ENCODE results near the gene CCNB2. TPM values are rescaled to one million over a fixed set of nuclear protein-coding genes. Genes with fewer than 3 reads are reported as not detected.

The CCNB2 gene
- total RNA-seq, 4 donors from 2014 or later: 0.44 to 1.2 (median 1.2) TPM; not detected in 1

DNA sequence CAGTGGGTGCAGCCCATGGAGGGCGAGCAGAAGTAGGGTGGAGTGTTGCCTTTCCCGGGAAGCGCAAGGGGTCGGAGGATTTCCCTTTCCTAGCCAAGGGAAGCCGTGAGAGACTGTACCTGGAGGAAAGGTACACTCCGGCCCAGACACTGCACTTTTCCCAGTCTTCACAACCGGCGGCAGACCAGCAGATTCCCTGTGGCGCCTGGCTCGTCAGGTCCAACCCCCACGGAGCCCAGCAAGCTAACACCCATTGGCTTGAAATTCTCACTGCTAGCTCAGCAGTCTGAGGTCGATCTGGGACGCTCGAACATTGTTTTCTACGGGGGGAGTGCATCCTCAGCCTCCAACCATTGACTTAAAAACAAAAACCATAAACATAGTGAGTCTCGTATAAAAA, 26.5 kb downstream of the CCNB2 start:
- peaks cover 0 to 25% (median 7%) of the 10 kb centered on the region in 4 donors for H3K9me3 ChIP-seq
- DNase-seq (ENCODE audit: low spot score in 2 of 2): no peak
- H3K36me3 ChIP-seq: peaks cover 0 to 50% (median 0%) of the 10 kb centered on the region in 3 donors
- 97% methylated on average over 16 of the region's 16 CpGs for WGBS, 2 donors
- TF ChIP-seq EP300 (IDR thresholded peaks at IDR 0.05): no peak
- TF ChIP-seq POLR2A (IDR thresholded peaks at IDR 0.05): no peak
- TF ChIP-seq, protein P1, sequence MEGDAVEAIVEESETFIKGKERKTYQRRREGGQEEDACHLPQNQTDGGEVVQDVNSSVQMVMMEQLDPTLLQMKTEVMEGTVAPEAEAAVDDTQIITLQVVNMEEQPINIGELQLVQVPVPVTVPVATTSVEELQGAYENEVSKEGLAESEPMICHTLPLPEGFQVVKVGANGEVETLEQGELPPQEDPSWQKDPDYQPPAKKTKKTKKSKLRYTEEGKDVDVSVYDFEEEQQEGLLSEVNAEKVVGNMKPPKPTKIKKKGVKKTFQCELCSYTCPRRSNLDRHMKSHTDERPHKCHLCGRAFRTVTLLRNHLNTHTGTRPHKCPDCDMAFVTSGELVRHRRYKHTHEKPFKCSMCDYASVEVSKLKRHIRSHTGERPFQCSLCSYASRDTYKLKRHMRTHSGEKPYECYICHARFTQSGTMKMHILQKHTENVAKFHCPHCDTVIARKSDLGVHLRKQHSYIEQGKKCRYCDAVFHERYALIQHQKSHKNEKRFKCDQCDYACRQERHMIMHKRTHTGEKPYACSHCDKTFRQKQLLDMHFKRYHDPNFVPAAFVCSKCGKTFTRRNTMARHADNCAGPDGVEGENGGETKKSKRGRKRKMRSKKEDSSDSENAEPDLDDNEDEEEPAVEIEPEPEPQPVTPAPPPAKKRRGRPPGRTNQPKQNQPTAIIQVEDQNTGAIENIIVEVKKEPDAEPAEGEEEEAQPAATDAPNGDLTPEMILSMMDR (IDR thresholded peaks at IDR 0.05): no peak
- no peak overlapping the region for H3K27ac ChIP-seq
- no peaks in the 10 kb centered on the region for H3K4me1 ChIP-seq
- H3K4me3 ChIP-seq: no peak overlapping the region
- no peaks in the 10 kb centered on the region for H3K27me3 ChIP-seq

DNA sequence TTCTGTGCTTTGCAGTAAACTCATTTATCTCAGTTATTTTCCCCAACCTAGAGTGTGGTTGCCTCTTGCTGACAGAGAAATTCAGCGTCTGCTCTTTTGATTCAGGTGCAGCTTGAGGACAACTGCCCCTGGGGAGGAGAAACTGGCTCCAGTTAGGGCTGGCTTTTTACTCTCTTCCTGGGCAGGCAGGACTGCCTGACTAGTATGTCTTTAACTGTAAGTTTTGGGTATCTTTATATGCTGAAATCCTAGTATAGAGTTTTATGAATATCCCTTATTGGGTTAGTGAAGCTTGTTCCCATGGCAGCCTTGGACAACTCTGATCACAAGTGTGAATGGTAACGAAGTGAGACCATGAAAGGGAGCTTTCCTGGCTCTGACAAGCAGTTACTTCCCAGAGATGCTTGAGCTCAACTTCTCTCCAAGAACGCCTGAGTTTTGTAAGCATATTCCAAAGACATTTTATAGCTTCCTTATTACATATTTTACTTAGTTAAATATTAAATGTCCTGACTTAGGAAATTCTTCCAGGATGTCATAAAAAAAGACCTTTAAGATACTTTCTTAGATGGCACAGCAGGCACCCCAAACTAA, 27.1 kb downstream of the CCNB2 start:
- H3K27me3 ChIP-seq: no peaks in the 10 kb centered on the region
- H3K9me3 ChIP-seq: peaks cover 0 to 19% (median 5%) of the 10 kb centered on the region in 4 donors
- H3K4me3 ChIP-seq: no peak overlapping the region
- peaks cover 0 to 56% (median 0%) of the 10 kb centered on the region in 3 donors for H3K36me3 ChIP-seq
- no peak overlapping the region for H3K27ac ChIP-seq
- WGBS, 2 donors: 79 to 90% methylated on average over 3 of the region's 3 CpGs
- TF ChIP-seq EP300 (IDR thresholded peaks at IDR 0.05) (no peak), POLR2A (IDR thresholded peaks at IDR 0.05) (no peak)
- TF ChIP-seq, protein P1 (IDR thresholded peaks at IDR 0.05): no peak
- no peaks in the 10 kb centered on the region for H3K4me1 ChIP-seq
- DNase-seq (ENCODE audit: low spot score in 2 of 2): no peak

DNA sequence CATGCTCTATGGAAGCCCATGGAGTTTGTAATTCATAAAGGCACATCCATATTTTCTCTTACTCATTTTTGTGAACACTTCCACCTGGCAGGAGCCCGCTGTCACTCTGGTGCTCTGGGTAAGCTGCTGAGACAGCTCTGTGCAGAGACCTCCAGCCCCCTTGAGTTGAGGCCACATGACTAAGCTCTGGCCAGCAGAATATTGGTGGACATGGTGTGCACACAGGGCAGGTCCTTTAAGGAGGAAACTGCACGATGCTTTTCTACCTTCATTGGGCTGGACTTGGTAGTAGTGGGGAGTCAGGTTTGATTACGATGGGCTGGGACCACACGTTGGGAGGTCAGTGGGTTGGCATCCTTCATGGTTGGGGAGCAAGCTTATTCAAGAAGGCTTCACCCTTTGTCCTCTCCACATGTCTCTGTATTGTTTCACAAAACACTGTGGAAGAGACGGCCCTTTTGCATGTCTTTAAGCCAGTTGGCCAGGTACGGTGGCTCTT, 29.0 kb downstream of the CCNB2 start:
- H3K4me3 ChIP-seq: no peak overlapping the region
- 96% methylated on average over 6 of the region's 6 CpGs for WGBS, 2 donors
- H3K4me1 ChIP-seq: no peaks in the 10 kb centered on the region
- H3K27ac ChIP-seq: no peak overlapping the region
- no peaks in the 10 kb centered on the region for H3K27me3 ChIP-seq
- peaks cover 0 to 73% (median 0%) of the 10 kb centered on the region in 3 donors for H3K36me3 ChIP-seq
- peaks cover 0 to 6% (median 0%) of the 10 kb centered on the region in 4 donors for H3K9me3 ChIP-seq
- TF ChIP-seq POLR2A (IDR thresholded peaks at IDR 0.05) (no peak), EP300 (IDR thresholded peaks at IDR 0.05) (no peak)
- TF ChIP-seq, protein P1 (IDR thresholded peaks at IDR 0.05): no peak
- DNase-seq (ENCODE audit: low spot score in 2 of 2): no peak

DNA sequence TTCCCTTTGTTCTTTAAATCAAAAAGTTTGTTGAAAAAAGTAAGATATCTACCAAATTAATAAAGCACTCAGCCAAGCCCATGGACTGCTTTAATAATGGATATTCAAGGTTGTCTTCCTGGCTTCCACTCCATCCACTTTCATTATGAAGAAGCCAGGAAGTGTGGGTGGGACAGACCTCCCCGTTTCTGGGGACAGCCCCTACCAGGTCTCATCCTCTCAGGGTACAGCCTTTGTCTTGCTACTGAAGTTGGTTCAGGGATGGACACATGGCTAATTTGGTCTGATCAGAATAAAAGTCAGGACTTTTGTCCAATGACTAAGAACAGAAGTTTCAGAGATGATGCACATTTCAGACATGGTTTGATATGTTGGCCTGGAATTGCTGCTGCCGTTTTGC, 32.6 kb downstream of the CCNB2 start:
- Histone ChIP-seq H3K9me3 (no peaks in the 10 kb centered on the region), H3K4me3 (no peak overlapping the region), H3K27me3 (no peaks in the 10 kb centered on the region), H3K27ac (no peak overlapping the region), H3K4me1 (no peaks in the 10 kb centered on the region), H3K36me3 (peaks cover 0 to 73% (median 0%) of the 10 kb centered on the region in 3 donors)
- 49 to 61% methylated on average over 2 of the region's 2 CpGs for WGBS, 2 donors
- DNase-seq (ENCODE audit: low spot score in 2 of 2): no peak
- TF ChIP-seq POLR2A (IDR thresholded peaks at IDR 0.05) (no peak), EP300 (IDR thresholded peaks at IDR 0.05) (no peak)
- TF ChIP-seq, protein P1 (IDR thresholded peaks at IDR 0.05): no peak

DNA sequence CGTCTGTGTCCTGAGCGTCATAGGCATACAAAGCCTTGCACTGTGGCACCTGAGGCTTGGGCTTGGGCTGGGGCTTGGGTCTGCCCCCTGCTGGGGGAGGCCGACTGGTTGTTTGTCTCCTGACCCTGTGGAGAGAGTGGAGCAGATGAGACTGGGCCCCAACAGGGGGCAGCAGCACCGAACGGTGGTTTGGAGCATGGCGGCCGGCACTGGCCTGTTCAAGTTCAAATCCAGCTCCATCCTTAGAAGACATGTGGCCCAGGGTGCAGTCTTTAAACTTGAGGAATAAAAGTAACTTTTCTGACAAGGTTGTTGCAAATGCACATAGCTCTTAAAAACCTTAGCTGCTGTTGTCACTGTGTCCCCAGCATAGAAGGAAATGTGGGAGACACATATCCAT, 33.3 kb downstream of the CCNB2 start:
- TF ChIP-seq, protein P1 (IDR thresholded peaks at IDR 0.05): peak in 3 of 5 experiments; percentile 22 to 35 (median 33)
- TF ChIP-seq POLR2A (IDR thresholded peaks at IDR 0.05) (no peak), EP300 (IDR thresholded peaks at IDR 0.05) (no peak)
- Histone ChIP-seq H3K27me3 (no peaks in the 10 kb centered on the region), H3K4me1 (no peaks in the 10 kb centered on the region), H3K9me3 (no peaks in the 10 kb centered on the region), H3K27ac (no peak overlapping the region), H3K36me3 (peaks cover 0 to 70% (median 0%) of the 10 kb centered on the region in 3 donors), H3K4me3 (no peak overlapping the region)
- no peak for DNase-seq (ENCODE audit: low spot score in 2 of 2)
- WGBS, 2 donors: 69 to 75% methylated on average over 6 to 7 of the region's 7 CpGs
